K562 (cell line): Measurements from ENCODE around the gene TMEM242. TPM values are rescaled to one million over a fixed set of nuclear protein-coding genes. Genes with fewer than 3 reads are reported as not detected.
A peak's percentile ranks its signal among the peaks of the same experiment; 100 is the strongest.

Experiments used
- BMI1 ChIP-seq: fragments of 150-350 bp; IDR thresholded peaks from 2 replicates; pipeline ENCODE4 v1.6.1; 2014; ENCODE audit warnings: low read length
- C11orf30 ChIP-seq: fragments of 450-650 bp; IDR thresholded peaks from 2 replicates; pipeline ENCODE4 v1.6.1; 2016; ENCODE audit warnings: low read depth, mild to moderate bottlenecking
- EGR1 ChIP-seq: fragments of 450-650 bp; conservative IDR thresholded peaks from 2 replicates; pipeline ENCODE4 v1.6.1; 2017; ENCODE audit warnings: mild to moderate bottlenecking
- ESRRA ChIP-seq: fragments of 450-650 bp; IDR thresholded peaks from 2 replicates; pipeline ENCODE4 v1.6.1; 2014; ENCODE audit warnings: low read depth, mild to moderate bottlenecking, moderate library complexity, borderline replicate concordance
- HNRNPL ChIP-seq: fragments of 200-400 bp; formaldehyde crosslinking; IDR thresholded peaks from 2 replicates; pipeline ENCODE4 v1.6.1; 2017; ENCODE audit warnings: low read depth, mild to moderate bottlenecking, low read length
- KAT8 ChIP-seq: fragments of 450-650 bp; IDR thresholded peaks from 2 replicates; pipeline ENCODE4 v1.6.1; 2016; ENCODE audit warnings: low read depth, mild to moderate bottlenecking
- MECOM ChIP-seq: fragments of 250-450 bp; sonication (Bioruptor Pico); IDR thresholded peaks from 2 replicates; pipeline ENCODE4 v1.8.0; 2022; ENCODE audit warnings: inconsistent platforms
- MED1 ChIP-seq: sonication (generic); formaldehyde crosslinking; IDR thresholded peaks from 2 replicates; pipeline ENCODE4 v1.8.1; 2023; ENCODE audit warnings: missing genetic modification reagents, borderline replicate concordance
- NCOA6 ChIP-seq: fragments of 450-650 bp; IDR thresholded peaks from 2 replicates; pipeline ENCODE4 v1.6.1; 2017; ENCODE audit warnings: mild to moderate bottlenecking
- NFE2 ChIP-seq: IDR thresholded peaks from 2 replicates; pipeline ENCODE4 v1.6.1; 2014; ENCODE audit warnings: antibody characterized with exemption, low read depth
- OTX1 ChIP-seq: fragments of 450-650 bp; formaldehyde crosslinking; IDR thresholded peaks from 2 replicates; pipeline ENCODE4 v1.4.0; 2022; ENCODE audit warnings: mild to moderate bottlenecking
- PPARD ChIP-seq: fragments of 250-450 bp; sonication (Bioruptor Pico); IDR thresholded peaks from 2 replicates; pipeline ENCODE4 v1.8.0; 2022; ENCODE audit warnings: inconsistent platforms, mild to moderate bottlenecking, moderate library complexity
- RBM14 ChIP-seq: fragments of 200-400 bp; formaldehyde crosslinking; IDR thresholded peaks from 2 replicates; pipeline ENCODE4 v1.6.1; 2018; ENCODE audit warnings: low read depth, mild to moderate bottlenecking, low read length, moderate library complexity, borderline replicate concordance; ENCODE audit not compliant: insufficient read depth
- TAL1 ChIP-seq: fragments of 450-650 bp; IDR thresholded peaks from 2 replicates; pipeline ENCODE4 v1.6.1; 2016; ENCODE audit warnings: mild to moderate bottlenecking
- THRAP3 ChIP-seq: fragments of 450-650 bp; IDR thresholded peaks from 2 replicates; pipeline ENCODE4 v1.6.1; 2016; ENCODE audit warnings: mild to moderate bottlenecking, inconsistent platforms, borderline replicate concordance
- YBX1 ChIP-seq: fragments of 450-650 bp; IDR thresholded peaks from 2 replicates; pipeline ENCODE4 v1.7.1; 2016; ENCODE audit warnings: mild to moderate bottlenecking
- ZFP36 ChIP-seq: fragments of 150-350 bp; IDR thresholded peaks from 2 replicates; pipeline ENCODE4 v1.6.1; 2018; ENCODE audit warnings: low read length, low read depth; ENCODE audit not compliant: partially characterized antibody
- ZNF589 ChIP-seq: fragments of 200-800 bp; sonication (Bioruptor generic); IDR thresholded peaks from 2 replicates; pipeline ENCODE4 v1.6.1; 2016; ENCODE audit warnings: low read depth, missing genetic modification characterization, missing compliant biosample characterization
- ZNF695 ChIP-seq: fragments of 450-650 bp; formaldehyde crosslinking; IDR thresholded peaks from 2 replicates; pipeline ENCODE4 v1.4.0; 2020; ENCODE audit warnings: mild to moderate bottlenecking, moderate library complexity
- ZNF707 ChIP-seq: fragments of 250-450 bp; sonication (Bioruptor Pico); conservative IDR thresholded peaks from 2 replicates; pipeline ENCODE4 v1.8.0; 2022; ENCODE audit warnings: inconsistent platforms, mild to moderate bottlenecking, moderate library complexity
- polyA plus RNA-seq, 8 experiments: library from polyadenylated mRNA; depleted of rRNA in 4 of 8; stranded (reverse) in 5 of 8; unstranded in 3 of 8; fragments of >200 nt; fragmentation: Nextera tagmentation in 2 of 8; fragmentation: Illumina TruSeq in 1 of 8; extraction: Ambion mirVana in 2 of 8; extraction: Trizol in 1 of 8; gene quantifications; 2 replicates each; pipeline versions ENCODE4 v1.2.1 to v1.2.3, GENCODE V29; 2011 to 2014; ENCODE audit warnings: inconsistent platforms in 1 of 8, missing spikeins in 1 of 8
- total RNA-seq, 7 experiments: library from RNA; depleted of rRNA in 6 of 7; stranded (reverse); fragments of >200 nt in 6 of 7; fragmentation: Illumina TruSeq in 2 of 7; extraction: Trizol in 2 of 7; gene quantifications; 2 replicates each; pipeline versions ENCODE4 v1.2.1 to v1.2.3, GENCODE V29; 2011 to 2021; ENCODE audit warnings: low replicate concordance in 1 of 7
- TF ChIP-seq, protein P1 (sequence below): sonication (generic); formaldehyde crosslinking; IDR thresholded peaks from 2 replicates; pipeline ENCODE4 v1.8.0; 2022; ENCODE audit warnings: mild to moderate bottlenecking, low read depth, missing genetic modification reagents
- TF ChIP-seq, protein P2 (sequence below): fragments of 450-650 bp; formaldehyde crosslinking; IDR thresholded peaks from 2 replicates; pipeline ENCODE4 v1.4.0; 2020; ENCODE audit warnings: mild to moderate bottlenecking, moderate library complexity
- TF ChIP-seq, protein P3 (sequence below): sonication (generic); formaldehyde crosslinking; IDR thresholded peaks from 2 replicates; pipeline ENCODE4 v1.8.0; 2022; ENCODE audit warnings: mild to moderate bottlenecking, missing genetic modification reagents

Gene TMEM242
- total and polyA plus RNA-seq, 9 of the 15 experiments (the other 6 are each of a cell fraction or from before 2014, with no cell fraction given): 9.5 to 35.3 (median 16.5) TPM

DNA sequence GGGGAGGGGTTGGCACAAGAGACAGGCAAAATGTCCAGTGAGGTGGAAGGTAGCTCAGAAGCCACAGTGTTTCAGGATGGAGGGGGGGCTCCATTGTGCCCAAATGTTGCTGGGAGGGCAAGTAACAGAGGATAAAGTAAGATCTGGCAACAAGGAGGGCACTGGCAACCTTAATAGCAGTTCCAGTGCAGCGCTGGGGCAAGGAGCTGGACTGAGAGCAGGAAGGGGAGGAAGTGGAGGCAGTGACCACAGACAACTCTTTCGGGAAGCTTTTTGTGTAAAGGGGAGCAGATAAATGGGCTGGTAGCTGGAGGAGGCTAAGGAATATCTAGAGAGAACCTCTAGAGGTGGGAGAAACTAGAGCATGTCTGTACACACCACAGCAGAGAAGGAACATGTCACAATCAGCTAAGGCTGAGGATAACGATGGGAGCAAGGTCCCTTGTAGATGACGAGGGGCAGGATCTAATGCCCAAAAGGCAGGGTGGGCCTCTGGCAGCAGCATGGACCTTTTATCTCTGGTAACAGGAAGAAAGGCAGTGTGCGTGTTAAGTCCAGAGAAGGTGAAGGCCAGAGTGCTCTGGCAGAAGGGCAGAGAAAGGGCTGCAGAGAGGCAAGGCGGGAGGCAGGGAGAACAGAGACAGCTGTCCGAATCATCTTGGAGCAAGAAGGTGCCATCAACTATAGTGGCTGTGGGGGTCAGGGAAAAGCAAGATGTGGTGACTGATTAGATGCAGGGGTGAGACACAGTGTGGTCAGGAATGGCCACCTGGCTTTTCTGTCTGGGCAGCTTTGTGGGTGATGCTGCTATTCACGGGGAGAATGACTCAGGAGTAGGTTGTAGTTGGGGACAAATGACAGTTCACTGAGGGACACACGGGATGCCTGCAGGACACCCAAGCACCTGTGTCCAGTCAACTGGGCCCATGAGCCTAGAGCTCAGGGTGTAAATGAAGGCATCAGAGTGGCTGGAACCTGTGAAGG lies 17.4 kb downstream of the TMEM242 start (continued):
- TF ChIP-seq ZNF695 (no peak), RBM14 (no peak), MECOM (no peak), KAT8 (no peak), EGR1 (no peak), C11orf30 (0 out of 2 replicates have a peak, but pooled peaks have one; percentile 9), ZNF589 (CRISPR knock-in tag) (no peak), NCOA6 (no peak), ZNF707 (CRISPR knock-in tag) (no peak), HNRNPL (no peak), ESRRA (no peak), THRAP3 (no peak), NFE2 (peak; percentile 56), MED1 (no peak), YBX1 (no peak), TAL1 (no peak), OTX1 (CRISPR knock-in tag) (no peak), BMI1 (no peak), ZFP36 (peak; percentile 4), PPARD (CRISPR knock-in tag) (no peak)
- TF ChIP-seq, protein P1, sequence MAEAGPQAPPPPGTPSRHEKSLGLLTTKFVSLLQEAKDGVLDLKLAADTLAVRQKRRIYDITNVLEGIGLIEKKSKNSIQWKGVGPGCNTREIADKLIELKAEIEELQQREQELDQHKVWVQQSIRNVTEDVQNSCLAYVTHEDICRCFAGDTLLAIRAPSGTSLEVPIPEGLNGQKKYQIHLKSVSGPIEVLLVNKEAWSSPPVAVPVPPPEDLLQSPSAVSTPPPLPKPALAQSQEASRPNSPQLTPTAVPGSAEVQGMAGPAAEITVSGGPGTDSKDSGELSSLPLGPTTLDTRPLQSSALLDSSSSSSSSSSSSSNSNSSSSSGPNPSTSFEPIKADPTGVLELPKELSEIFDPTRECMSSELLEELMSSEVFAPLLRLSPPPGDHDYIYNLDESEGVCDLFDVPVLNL (CRISPR knock-in tag): no peak
- TF ChIP-seq, protein P2, sequence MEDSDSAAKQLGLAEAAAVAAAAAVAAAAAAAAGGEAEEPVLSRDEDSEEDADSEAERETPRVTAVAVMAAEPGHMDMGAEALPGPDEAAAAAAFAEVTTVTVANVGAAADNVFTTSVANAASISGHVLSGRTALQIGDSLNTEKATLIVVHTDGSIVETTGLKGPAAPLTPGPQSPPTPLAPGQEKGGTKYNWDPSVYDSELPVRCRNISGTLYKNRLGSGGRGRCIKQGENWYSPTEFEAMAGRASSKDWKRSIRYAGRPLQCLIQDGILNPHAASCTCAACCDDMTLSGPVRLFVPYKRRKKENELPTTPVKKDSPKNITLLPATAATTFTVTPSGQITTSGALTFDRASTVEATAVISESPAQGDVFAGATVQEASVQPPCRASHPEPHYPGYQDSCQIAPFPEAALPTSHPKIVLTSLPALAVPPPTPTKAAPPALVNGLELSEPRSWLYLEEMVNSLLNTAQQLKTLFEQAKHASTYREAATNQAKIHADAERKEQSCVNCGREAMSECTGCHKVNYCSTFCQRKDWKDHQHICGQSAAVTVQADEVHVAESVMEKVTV (CRISPR knock-in tag): no peak
- TF ChIP-seq, protein P3, sequence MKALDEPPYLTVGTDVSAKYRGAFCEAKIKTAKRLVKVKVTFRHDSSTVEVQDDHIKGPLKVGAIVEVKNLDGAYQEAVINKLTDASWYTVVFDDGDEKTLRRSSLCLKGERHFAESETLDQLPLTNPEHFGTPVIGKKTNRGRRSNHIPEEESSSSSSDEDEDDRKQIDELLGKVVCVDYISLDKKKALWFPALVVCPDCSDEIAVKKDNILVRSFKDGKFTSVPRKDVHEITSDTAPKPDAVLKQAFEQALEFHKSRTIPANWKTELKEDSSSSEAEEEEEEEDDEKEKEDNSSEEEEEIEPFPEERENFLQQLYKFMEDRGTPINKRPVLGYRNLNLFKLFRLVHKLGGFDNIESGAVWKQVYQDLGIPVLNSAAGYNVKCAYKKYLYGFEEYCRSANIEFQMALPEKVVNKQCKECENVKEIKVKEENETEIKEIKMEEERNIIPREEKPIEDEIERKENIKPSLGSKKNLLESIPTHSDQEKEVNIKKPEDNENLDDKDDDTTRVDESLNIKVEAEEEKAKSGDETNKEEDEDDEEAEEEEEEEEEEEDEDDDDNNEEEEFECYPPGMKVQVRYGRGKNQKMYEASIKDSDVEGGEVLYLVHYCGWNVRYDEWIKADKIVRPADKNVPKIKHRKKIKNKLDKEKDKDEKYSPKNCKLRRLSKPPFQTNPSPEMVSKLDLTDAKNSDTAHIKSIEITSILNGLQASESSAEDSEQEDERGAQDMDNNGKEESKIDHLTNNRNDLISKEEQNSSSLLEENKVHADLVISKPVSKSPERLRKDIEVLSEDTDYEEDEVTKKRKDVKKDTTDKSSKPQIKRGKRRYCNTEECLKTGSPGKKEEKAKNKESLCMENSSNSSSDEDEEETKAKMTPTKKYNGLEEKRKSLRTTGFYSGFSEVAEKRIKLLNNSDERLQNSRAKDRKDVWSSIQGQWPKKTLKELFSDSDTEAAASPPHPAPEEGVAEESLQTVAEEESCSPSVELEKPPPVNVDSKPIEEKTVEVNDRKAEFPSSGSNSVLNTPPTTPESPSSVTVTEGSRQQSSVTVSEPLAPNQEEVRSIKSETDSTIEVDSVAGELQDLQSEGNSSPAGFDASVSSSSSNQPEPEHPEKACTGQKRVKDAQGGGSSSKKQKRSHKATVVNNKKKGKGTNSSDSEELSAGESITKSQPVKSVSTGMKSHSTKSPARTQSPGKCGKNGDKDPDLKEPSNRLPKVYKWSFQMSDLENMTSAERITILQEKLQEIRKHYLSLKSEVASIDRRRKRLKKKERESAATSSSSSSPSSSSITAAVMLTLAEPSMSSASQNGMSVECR (CRISPR knock-in tag): no peak
